Measurements from ENCODE around the gene DOC2A.

DOC2A gene

GRCh38 chr16:30009990-30010843 lies 610 bp downstream of the DOC2A start:
- TF ChIP-seq CTCF (IDR thresholded peaks at IDR 0.05; ENCODE audit: low read depth, low read length) = no peak
- no peak for DNase-seq (ENCODE audit: low read depth, low spot score)
- in situ Hi-C loops (cut with HindIII; ENCODE audit: low sequenced_read_pairs) = no loop called here
- H3K4me3 ChIP-seq (ENCODE audit: low read depth, low read length) = no peak overlapping the region

- in situ Hi-C loops (cut with HindIII; ENCODE audit: low sequenced_read_pairs) = no loop called here
These were observed 1.6 kb downstream of the DOC2A start for GRCh38 chr16:30009085-30009862.

GRCh38 chr16:30007378-30007895 lies 3.4 kb downstream of the DOC2A start:
- H3K4me3 ChIP-seq (ENCODE audit: low read depth, low read length) = no peak overlapping the region
- DNase-seq (ENCODE audit: low read depth, low spot score) = no peak
- in situ Hi-C loops (cut with HindIII; ENCODE audit: low sequenced_read_pairs) = no loop called here
- no peak for TF ChIP-seq CTCF (IDR thresholded peaks at IDR 0.05; ENCODE audit: low read depth, low read length)

More at GRCh38 chr16:30009085-30009862, 1.6 kb downstream of the DOC2A start:
- no peak for TF ChIP-seq CTCF (IDR thresholded peaks at IDR 0.05; ENCODE audit: low read depth, low read length)
- no peak for DNase-seq (ENCODE audit: low read depth, low spot score)
- H3K4me3 ChIP-seq (ENCODE audit: low read depth, low read length) = no peak overlapping the region

- in situ Hi-C loops (cut with HindIII; ENCODE audit: low sequenced_read_pairs) = no loop called here
- no peak for DNase-seq (ENCODE audit: low read depth, low spot score)
- H3K4me3 ChIP-seq (ENCODE audit: low read depth, low read length) = no peak overlapping the region
- TF ChIP-seq CTCF (IDR thresholded peaks at IDR 0.05; ENCODE audit: low read depth, low read length) = no peak
These were observed 4.0 kb downstream of the DOC2A start for GRCh38 chr16:30006659-30007377.

GRCh38 chr16:30006095-30006473 lies 4.7 kb downstream of the DOC2A start:
- no peak overlapping the region for H3K4me3 ChIP-seq (ENCODE audit: low read depth, low read length)
- no peak for DNase-seq (ENCODE audit: low read depth, low spot score)
- no peak for TF ChIP-seq CTCF (IDR thresholded peaks at IDR 0.05; ENCODE audit: low read depth, low read length)
- in situ Hi-C loops (cut with HindIII; ENCODE audit: low sequenced_read_pairs) = no loop called here

All from astrocyte of the spinal cord (primary cell).